Neural progenitor cell (in vitro differentiated cells): ENCODE results near the gene MAP4K3. TPM values are rescaled to one million over a fixed set of nuclear protein-coding genes. Genes with fewer than 3 reads are reported as not detected.
"Not testable (repeated sequence)": the region's sequence is repeated elsewhere in the genome, so short reads cannot be mapped to it uniquely, and the experiment has no call there.

ENCODE experiments used
- DNase-seq: peaks from one replicate; pipeline ENCODE4 v3.0.0-alpha.2; 2016; ENCODE audit warnings: low spot score
- H2AFZ ChIP-seq: fragments of 200-600 bp; sonication (generic); replicated peaks from 2 replicates; pipeline ENCODE4 v1.6.1; 2016; ENCODE audit warnings: antibody characterized with exemption
- H3F3A ChIP-seq: fragments of 200-600 bp; sonication (generic); 2 replicates; pipeline ENCODE4 v1.6.1; 2016; ENCODE audit warnings: antibody characterized with exemption, low read depth
- H3K27ac ChIP-seq: fragments of 200-600 bp; sonication (generic); 2 replicates; pipeline ENCODE4 v1.5.1; 2016; ENCODE audit warnings: mild to moderate bottlenecking
- H3K27me3 ChIP-seq: fragments of 200-600 bp; sonication (generic); 2 replicates; pipeline ENCODE4 v1.6.1; 2016; ENCODE audit warnings: mild to moderate bottlenecking, moderate library complexity
- H3K36me3 ChIP-seq: fragments of 200-600 bp; sonication (generic); 2 replicates; pipeline ENCODE4 v1.5.1; 2016
- H3K4me1 ChIP-seq: fragments of 200-600 bp; sonication (generic); 2 replicates; pipeline ENCODE4 v1.6.1; 2016; ENCODE audit warnings: mixed run types
- H3K4me2 ChIP-seq: fragments of 200-600 bp; sonication (generic); 2 replicates; pipeline ENCODE4 v1.6.1; 2016
- H3K4me3 ChIP-seq: fragments of 200-600 bp; sonication (generic); 2 replicates; pipeline ENCODE4 v1.5.1; 2016
- H3K79me2 ChIP-seq: fragments of 200-600 bp; sonication (generic); 2 replicates; pipeline ENCODE4 v1.6.1; 2016; ENCODE audit warnings: low read depth
- H3K9ac ChIP-seq: fragments of 200-600 bp; sonication (generic); 2 replicates; pipeline ENCODE4 v1.6.1; 2016
- H3K9me3 ChIP-seq: fragments of 200-600 bp; sonication (generic); 2 replicates; pipeline ENCODE4 v1.5.1; 2016; ENCODE audit warnings: low read depth
- H4K20me1 ChIP-seq: fragments of 200-600 bp; sonication (generic); 2 replicates; pipeline ENCODE4 v1.6.1; 2016; ENCODE audit warnings: low read depth
- H3K27ac Mint-ChIP-seq: 3 replicates; pipeline ENCODE4 v1.8.0; 2021; ENCODE audit warnings: mixed read lengths
- H3K27me3 Mint-ChIP-seq: 2 replicates; pipeline ENCODE4 v1.8.0; 2022; ENCODE audit warnings: low read depth, mild to moderate bottlenecking, inconsistent platforms, moderate library complexity, mixed read lengths; ENCODE audit not compliant: insufficient read depth
- H3K36me3 Mint-ChIP-seq: 3 replicates; pipeline ENCODE4 v1.8.0; 2021; ENCODE audit warnings: mixed read lengths
- H3K4me1 Mint-ChIP-seq: 3 replicates; pipeline ENCODE4 v1.8.0; 2021; ENCODE audit warnings: mixed read lengths
- H3K4me3 Mint-ChIP-seq: 3 replicates; pipeline ENCODE4 v1.8.0; 2021; ENCODE audit warnings: mild to moderate bottlenecking, moderate library complexity, mixed read lengths
- H3K9me3 Mint-ChIP-seq: 3 replicates; pipeline ENCODE4 v1.8.0; 2020; ENCODE audit warnings: mixed read lengths
- EZH2 ChIP-seq: fragments of 200-600 bp; sonication (generic); IDR thresholded peaks from 2 replicates; pipeline ENCODE4 v1.6.1; 2017; ENCODE audit warnings: antibody characterized with exemption, mild to moderate bottlenecking, moderate library complexity
- EZH2phosphoT487 ChIP-seq: fragments of 200-600 bp; sonication (generic); IDR thresholded peaks from 2 replicates; pipeline ENCODE4 v1.6.1; 2017; ENCODE audit warnings: antibody characterized with exemption
- total RNA-seq: library from RNA; depleted of rRNA; stranded (reverse); fragments of >200 nt; gene quantifications from 2 replicates; pipeline ENCODE4 v1.2.3, GENCODE V29; 2015; ENCODE audit warnings: low replicate concordance
- TF ChIP-seq, protein P1 (sequence below): fragments of 200-600 bp; sonication (generic); IDR thresholded peaks from 2 replicates; pipeline ENCODE4 v1.5.1; 2017; ENCODE audit warnings: antibody characterized with exemption, mild to moderate bottlenecking

MAP4K3 gene
- total RNA-seq, 1 donor from 2014 or later, result 79.5 TPM

DNA sequence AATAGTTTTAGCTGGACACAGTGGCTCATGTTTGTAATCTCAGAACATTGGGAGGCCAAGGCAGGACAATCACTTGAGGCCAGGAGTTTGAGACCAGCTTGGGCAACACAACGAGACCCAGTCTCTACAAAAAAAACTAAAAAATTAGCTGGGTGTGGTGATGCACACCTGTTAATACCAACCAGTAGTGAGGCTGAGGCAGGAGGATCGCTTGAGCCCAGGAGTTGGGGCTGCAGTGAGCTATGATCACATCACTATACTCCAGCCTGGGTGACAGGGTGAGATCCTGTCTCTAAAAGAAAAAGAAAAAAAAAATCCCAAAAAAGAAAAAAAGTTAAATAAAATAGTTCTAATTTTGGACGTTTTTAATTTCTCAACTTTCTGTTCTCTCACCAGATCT lies 68.7 kb downstream of the MAP4K3 start:
- no peak overlapping the region for H3K27ac ChIP-seq

DNA sequence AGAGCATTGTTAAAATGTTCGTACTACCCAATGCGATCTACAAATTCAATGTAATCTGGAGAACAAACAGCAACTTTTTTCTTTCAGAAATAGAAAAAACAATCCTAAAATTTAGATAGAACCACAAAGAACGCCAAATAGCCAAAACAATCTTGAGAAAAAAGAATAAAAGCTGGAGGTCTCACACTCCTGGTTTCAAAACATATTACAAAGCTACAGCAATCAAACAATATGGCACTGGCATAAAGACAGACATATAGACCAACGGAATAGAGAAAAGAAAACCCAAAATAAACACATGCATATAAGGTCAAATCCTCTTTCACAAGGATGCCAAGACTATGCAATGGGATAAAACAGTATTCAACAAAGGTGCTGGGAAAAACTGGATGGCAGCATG lies 74.5 kb downstream of the MAP4K3 start:
- Histone ChIP-seq H3K79me2 (peaks cover 58% of the 10 kb centered on the region), H3K4me3 (no peak overlapping the region), H3F3A (peaks cover 13% of the 10 kb centered on the region), H3K27me3 (no peaks in the 10 kb centered on the region), H3K36me3 (peaks cover 15% of the 10 kb centered on the region), H3K4me2 (no peak overlapping the region), H3K27ac (no peak overlapping the region), H3K9ac (no peak overlapping the region), H3K4me1 (no peaks in the 10 kb centered on the region), H2AFZ (no peak overlapping the region), H4K20me1 (no peaks in the 10 kb centered on the region), H3K9me3 (peaks cover 30% of the 10 kb centered on the region)
- peaks cover 2% of the 10 kb centered on the region for H3K4me1 Mint-ChIP-seq
- peaks cover 56% of the 10 kb centered on the region for H3K36me3 Mint-ChIP-seq
- H3K27me3 Mint-ChIP-seq, result peaks cover 4% of the 10 kb centered on the region
- H3K27ac Mint-ChIP-seq, result no peak overlapping the region
- no peak overlapping the region for H3K4me3 Mint-ChIP-seq
- peaks cover 59% of the 10 kb centered on the region for H3K9me3 Mint-ChIP-seq
- no peak for DNase-seq
- TF ChIP-seq, protein P1, sequence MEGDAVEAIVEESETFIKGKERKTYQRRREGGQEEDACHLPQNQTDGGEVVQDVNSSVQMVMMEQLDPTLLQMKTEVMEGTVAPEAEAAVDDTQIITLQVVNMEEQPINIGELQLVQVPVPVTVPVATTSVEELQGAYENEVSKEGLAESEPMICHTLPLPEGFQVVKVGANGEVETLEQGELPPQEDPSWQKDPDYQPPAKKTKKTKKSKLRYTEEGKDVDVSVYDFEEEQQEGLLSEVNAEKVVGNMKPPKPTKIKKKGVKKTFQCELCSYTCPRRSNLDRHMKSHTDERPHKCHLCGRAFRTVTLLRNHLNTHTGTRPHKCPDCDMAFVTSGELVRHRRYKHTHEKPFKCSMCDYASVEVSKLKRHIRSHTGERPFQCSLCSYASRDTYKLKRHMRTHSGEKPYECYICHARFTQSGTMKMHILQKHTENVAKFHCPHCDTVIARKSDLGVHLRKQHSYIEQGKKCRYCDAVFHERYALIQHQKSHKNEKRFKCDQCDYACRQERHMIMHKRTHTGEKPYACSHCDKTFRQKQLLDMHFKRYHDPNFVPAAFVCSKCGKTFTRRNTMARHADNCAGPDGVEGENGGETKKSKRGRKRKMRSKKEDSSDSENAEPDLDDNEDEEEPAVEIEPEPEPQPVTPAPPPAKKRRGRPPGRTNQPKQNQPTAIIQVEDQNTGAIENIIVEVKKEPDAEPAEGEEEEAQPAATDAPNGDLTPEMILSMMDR, result no peak
- TF ChIP-seq EZH2 (no peak), EZH2phosphoT487 (no peak)

More for the DNA sequence above, 68.7 kb downstream of the MAP4K3 start:
- Histone ChIP-seq H4K20me1 (no peaks in the 10 kb centered on the region), H3K4me3 (no peak overlapping the region), H3K9me3 (no peaks in the 10 kb centered on the region), H3K9ac (no peak overlapping the region), H3K4me1 (no peaks in the 10 kb centered on the region), H3K4me2 (no peak overlapping the region), H3K27me3 (no peaks in the 10 kb centered on the region), H3F3A (peaks cover 9% of the 10 kb centered on the region), H2AFZ (no peak overlapping the region), H3K79me2 (peaks cover 41% of the 10 kb centered on the region), H3K36me3 (peaks cover 15% of the 10 kb centered on the region)
- peaks cover 45% of the 10 kb centered on the region for H3K9me3 Mint-ChIP-seq
- no peak for DNase-seq
- H3K27ac Mint-ChIP-seq, result no peak overlapping the region
- H3K27me3 Mint-ChIP-seq, result no peaks in the 10 kb centered on the region
- H3K4me1 Mint-ChIP-seq, result peaks cover 2% of the 10 kb centered on the region
- H3K4me3 Mint-ChIP-seq, result no peak overlapping the region
- peaks cover 65% of the 10 kb centered on the region for H3K36me3 Mint-ChIP-seq
- TF ChIP-seq EZH2 (no peak), EZH2phosphoT487 (no peak)
- TF ChIP-seq, protein P1, result no peak

- Histone ChIP-seq H2AFZ (no peak overlapping the region), H3K9me3 (peaks cover 30% of the 10 kb centered on the region), H3K79me2 (peaks cover 57% of the 10 kb centered on the region), H3K27ac (no peak overlapping the region), H3K36me3 (peaks cover 15% of the 10 kb centered on the region), H3K9ac (no peak overlapping the region), H3K4me2 (no peak overlapping the region), H3K4me1 (peaks cover 3% of the 10 kb centered on the region), H3K27me3 (no peaks in the 10 kb centered on the region), H3K4me3 (no peak overlapping the region), H4K20me1 (no peaks in the 10 kb centered on the region), H3F3A (peaks cover 21% of the 10 kb centered on the region)
- peaks cover 55% of the 10 kb centered on the region for H3K36me3 Mint-ChIP-seq
- DNase-seq, result no peak
- peaks cover 2% of the 10 kb centered on the region for H3K4me1 Mint-ChIP-seq
- no peak overlapping the region for H3K4me3 Mint-ChIP-seq
- no peak for TF ChIP-seq EZH2
- no peak for TF ChIP-seq EZH2phosphoT487
- H3K27me3 Mint-ChIP-seq, result peaks cover 4% of the 10 kb centered on the region
- H3K27ac Mint-ChIP-seq, result no peak overlapping the region
- H3K9me3 Mint-ChIP-seq, result peaks cover 60% of the 10 kb centered on the region
These were observed 75.6 kb downstream of the MAP4K3 start for GRCh38 chr2:39361511-39361910.

GRCh38 chr2:39360342-39360741 lies 76.7 kb downstream of the MAP4K3 start:
- not testable (repeated sequence) for H2AFZ ChIP-seq, H3K27me3 Mint-ChIP-seq, H3K4me2 ChIP-seq, H3K4me3 Mint-ChIP-seq, DNase-seq, H3K4me1 ChIP-seq, H3K4me3 ChIP-seq, H4K20me1 ChIP-seq, H3K27ac Mint-ChIP-seq, H3K27me3 ChIP-seq, H3K4me1 Mint-ChIP-seq, H3K27ac ChIP-seq, H3K9ac ChIP-seq
- Mint-ChIP-seq H3K36me3 (peaks cover 51% of the 10 kb centered on the region), H3K9me3 (peaks cover 51% of the 10 kb centered on the region)
- Histone ChIP-seq H3K9me3 (peaks cover 30% of the 10 kb centered on the region), H3K79me2 (peaks cover 57% of the 10 kb centered on the region), H3F3A (peaks cover 21% of the 10 kb centered on the region), H3K36me3 (peaks cover 12% of the 10 kb centered on the region)
